ELF-1 (cell line): ENCODE results near the gene GADD45A.
"Not testable (repeated sequence)": the region's sequence is repeated elsewhere in the genome, so short reads cannot be mapped to it uniquely, and the experiment has no call there.

Experiments used
- DNase-seq: peaks from one replicate; pipeline ENCODE4 v3.0.0-alpha.2; 2016; ENCODE audit warnings: low read depth, low spot score

GADD45A gene

GRCh38 chr1:67685067-67685557 is at the start of gene GADD45A:
Gene GADD45A, plus strand, starts transcription at chr1:67685201. Its CDS starts 294 bp downstream, at chr1:67685495.
- peak; percentile 99 for DNase-seq

- DNase-seq, result no peak
These were observed 48.9 kb upstream of the GADD45A start for GRCh38 chr1:67636146-67636545.

- peak; percentile 27 for DNase-seq
These were observed 45.6 kb upstream of the GADD45A start for GRCh38 chr1:67639361-67639760.

GRCh38 chr1:67642629-67643028 is 42.4 kb upstream of the GADD45A start:
- peak; percentile 27 for DNase-seq

GRCh38 chr1:67644566-67644965 is 40.4 kb upstream of the GADD45A start:
- DNase-seq, result no peak

- DNase-seq, result peak; percentile 76
These were observed 39.4 kb upstream of the GADD45A start for GRCh38 chr1:67645495-67646144.

GRCh38 chr1:67646145-67647035 is 38.6 kb upstream of the GADD45A start:
- peak; percentile 81 for DNase-seq

GRCh38 chr1:67647036-67647798 is 37.8 kb upstream of the GADD45A start:
- peak; percentile 38 for DNase-seq

- DNase-seq, result no peak
These were observed 37.1 kb upstream of the GADD45A start for GRCh38 chr1:67647814-67648358.

GRCh38 chr1:67648582-67649326 is 36.2 kb upstream of the GADD45A start:
- peak; percentile 36 for DNase-seq

- no peak for DNase-seq
These were observed 34.9 kb upstream of the GADD45A start for GRCh38 chr1:67650061-67650460.

GRCh38 chr1:67651031-67651430 is 34.0 kb upstream of the GADD45A start:
- DNase-seq, result no peak

- no peak for DNase-seq
These were observed 32.2 kb upstream of the GADD45A start for GRCh38 chr1:67652800-67653199.

GRCh38 chr1:67653304-67653703 is 31.7 kb upstream of the GADD45A start:
- no peak for DNase-seq

- no peak for DNase-seq
These were observed 29.4 kb upstream of the GADD45A start for GRCh38 chr1:67655581-67655980.

- DNase-seq, result not testable (repeated sequence)
These were observed 27.8 kb upstream of the GADD45A start for GRCh38 chr1:67657152-67657551.

GRCh38 chr1:67659229-67659628 is 25.8 kb upstream of the GADD45A start:
- no peak for DNase-seq

GRCh38 chr1:67662884-67663283 is 22.1 kb upstream of the GADD45A start:
- no peak for DNase-seq

GRCh38 chr1:67664048-67664447 is 21.0 kb upstream of the GADD45A start:
- DNase-seq, result no peak

GRCh38 chr1:67665307-67665706 is 19.7 kb upstream of the GADD45A start:
- DNase-seq, result not testable (repeated sequence)

GRCh38 chr1:67666636-67667035 is 18.4 kb upstream of the GADD45A start:
- DNase-seq, result no peak
